Colonic mucosa (tissue), 4 donors: ENCODE results near the gene RGS9BP. TPM values are rescaled to one million over a fixed set of nuclear protein-coding genes. Genes with fewer than 3 reads are reported as not detected.
A peak's percentile ranks its signal among the peaks of the same experiment; 100 is the strongest.

Source experiments
- DNase-seq: peaks from one replicate; pipeline ENCODE4 v3.0.0-alpha.2; 2020
- H3K27ac ChIP-seq: fragments of 200-600 bp; one replicate; pipeline ENCODE4 v1.8.0; 2021
- H3K27me3 ChIP-seq: fragments of 200-600 bp; one replicate; pipeline ENCODE4 v1.8.0; 2021
- H3K36me3 ChIP-seq: fragments of 200-600 bp; one replicate; pipeline ENCODE4 v1.8.0; 2021
- H3K4me1 ChIP-seq: fragments of 200-600 bp; one replicate; pipeline ENCODE4 v1.8.0; 2021; ENCODE audit warnings: mild to moderate bottlenecking
- H3K4me3 ChIP-seq: fragments of 200-600 bp; one replicate; pipeline ENCODE4 v1.8.0; 2021
- H3K9ac ChIP-seq, 2 donors: one replicate each; pipeline ENCODE4 v1.7.0; 2013; ENCODE audit warnings: control low read depth in 2 of 2, low read depth in 2 of 2, low read length in 2 of 2
- H3K9me3 ChIP-seq: fragments of 200-600 bp; one replicate; pipeline ENCODE4 v1.8.0; 2021
- CTCF ChIP-seq: fragments of 200-600 bp; IDR thresholded peaks from one replicate; pipeline ENCODE4 v1.8.0; 2022; ENCODE audit warnings: antibody characterized with exemption, mild to moderate bottlenecking
- intact Hi-C: fragments of 100-400 bp; cut with DNase I; formaldehyde crosslinking; loops from one replicate; pipeline ENCODE4 v1.14.1; 2022
- total RNA-seq, 2 donors: library from RNA; stranded (reverse); fragmentation: NEBNext Ultra II Directional in 1 of 2; extraction: Animal tissue kit (Norgen Biotek cat#: 25700) in 1 of 2; gene quantifications; one replicate each; pipeline ENCODE4 v1.2.1, GENCODE V29; 2021
- donor health status: healthy.
- donor health status: DM: no; HTN: no; CAD: no.
- donor health status: DM: no; HTN: no; CAD: no.

The RGS9BP gene
- under 1 TPM; 0.11 to 0.15 TPM for total RNA-seq

GRCh38 chr19:32675720-32676185 is at the start of gene RGS9BP:
RGS9BP (plus strand) TSS chr19:32675848; CDS start chr19:32676264, 416 bp downstream.
- intact Hi-C loops = loop anchor here (10.0 kb wide), 2 partner anchors 91 to 291 kb away; partner anchors contain the start of gene PDCD5
- no peaks in the 10 kb centered on the region for H3K36me3 ChIP-seq
- H3K9ac ChIP-seq = peak within 1 kb of the TSS; percentile 73 to 82
- no peaks in the 10 kb centered on the region for H3K9me3 ChIP-seq
- H3K4me1 ChIP-seq = peaks cover 12% of the 10 kb centered on the region
- TF ChIP-seq CTCF = no peak
- DNase-seq = peak; percentile 86
- H3K27me3 ChIP-seq = peaks cover 21% of the 10 kb centered on the region
- H3K27ac ChIP-seq = peak within 1 kb of the TSS; percentile 72
- H3K4me3 ChIP-seq = peak within 1 kb of the TSS; percentile 84

GRCh38 chr19:32626969-32627368 is 48.7 kb upstream of the RGS9BP start:
- no peak overlapping the region for H3K4me3 ChIP-seq
- no peak for DNase-seq
- H3K9ac ChIP-seq = no peak overlapping the region
- no peak overlapping the region for H3K27ac ChIP-seq
- peaks cover 7% of the 10 kb centered on the region for H3K36me3 ChIP-seq
- no peaks in the 10 kb centered on the region for H3K9me3 ChIP-seq
- H3K4me1 ChIP-seq = no peaks in the 10 kb centered on the region
- no peak for TF ChIP-seq CTCF
- no peaks in the 10 kb centered on the region for H3K27me3 ChIP-seq
- intact Hi-C loops = no loop called here

GRCh38 chr19:32627714-32628270 is 47.9 kb upstream of the RGS9BP start:
- intact Hi-C loops = no loop called here
- no peak overlapping the region for H3K27ac ChIP-seq
- TF ChIP-seq CTCF = no peak
- peaks cover 9% of the 10 kb centered on the region for H3K36me3 ChIP-seq
- no peaks in the 10 kb centered on the region for H3K4me1 ChIP-seq
- DNase-seq = no peak
- H3K9ac ChIP-seq = no peak overlapping the region
- no peak overlapping the region for H3K4me3 ChIP-seq
- no peaks in the 10 kb centered on the region for H3K27me3 ChIP-seq
- no peaks in the 10 kb centered on the region for H3K9me3 ChIP-seq

GRCh38 chr19:32630338-32630737 is 45.3 kb upstream of the RGS9BP start:
- peaks cover 12% of the 10 kb centered on the region for H3K36me3 ChIP-seq
- H3K4me3 ChIP-seq = no peak overlapping the region
- intact Hi-C loops = no loop called here
- H3K27ac ChIP-seq = no peak overlapping the region
- no peak overlapping the region for H3K9ac ChIP-seq
- no peak for DNase-seq
- no peaks in the 10 kb centered on the region for H3K9me3 ChIP-seq
- no peaks in the 10 kb centered on the region for H3K27me3 ChIP-seq
- TF ChIP-seq CTCF = no peak
- H3K4me1 ChIP-seq = no peaks in the 10 kb centered on the region

- Histone ChIP-seq H3K9me3 (no peaks in the 10 kb centered on the region), H3K36me3 (peaks cover 12% of the 10 kb centered on the region)
- intact Hi-C loops = no loop called here
These were observed 44.3 kb upstream of the RGS9BP start for GRCh38 chr19:32631381-32631780.

More at GRCh38 chr19:32631381-32631780, 44.3 kb upstream of the RGS9BP start:
- TF ChIP-seq CTCF = no peak
- H3K4me3 ChIP-seq = no peak overlapping the region
- no peaks in the 10 kb centered on the region for H3K4me1 ChIP-seq
- DNase-seq = no peak
- no peak overlapping the region for H3K9ac ChIP-seq
- H3K27me3 ChIP-seq = no peaks in the 10 kb centered on the region
- no peak overlapping the region for H3K27ac ChIP-seq
